PC-3 (cell line): ENCODE results near the gene LTB4R.

Experiments used
- EZH2 ChIP-seq: fragments of 300-600 bp; sonication (generic); IDR thresholded peaks from one replicate; pipeline ENCODE4 v1.6.1; 2017; ENCODE audit warnings: antibody characterized with exemption, mild to moderate bottlenecking, low read length; ENCODE audit not compliant: unreplicated experiment
- EZH2phosphoT487 ChIP-seq: fragments of 300-600 bp; sonication (generic); IDR thresholded peaks from 2 replicates; pipeline ENCODE4 v1.6.1; 2018; ENCODE audit warnings: mild to moderate bottlenecking, antibody characterized with exemption, low read length, borderline replicate concordance
- TF ChIP-seq, protein P1 (sequence below): fragments of 300-600 bp; sonication (generic); conservative IDR thresholded peaks from 2 replicates; pipeline ENCODE4 v1.5.1; 2017; ENCODE audit warnings: antibody characterized with exemption, low read depth, mild to moderate bottlenecking, low read length

DNA sequence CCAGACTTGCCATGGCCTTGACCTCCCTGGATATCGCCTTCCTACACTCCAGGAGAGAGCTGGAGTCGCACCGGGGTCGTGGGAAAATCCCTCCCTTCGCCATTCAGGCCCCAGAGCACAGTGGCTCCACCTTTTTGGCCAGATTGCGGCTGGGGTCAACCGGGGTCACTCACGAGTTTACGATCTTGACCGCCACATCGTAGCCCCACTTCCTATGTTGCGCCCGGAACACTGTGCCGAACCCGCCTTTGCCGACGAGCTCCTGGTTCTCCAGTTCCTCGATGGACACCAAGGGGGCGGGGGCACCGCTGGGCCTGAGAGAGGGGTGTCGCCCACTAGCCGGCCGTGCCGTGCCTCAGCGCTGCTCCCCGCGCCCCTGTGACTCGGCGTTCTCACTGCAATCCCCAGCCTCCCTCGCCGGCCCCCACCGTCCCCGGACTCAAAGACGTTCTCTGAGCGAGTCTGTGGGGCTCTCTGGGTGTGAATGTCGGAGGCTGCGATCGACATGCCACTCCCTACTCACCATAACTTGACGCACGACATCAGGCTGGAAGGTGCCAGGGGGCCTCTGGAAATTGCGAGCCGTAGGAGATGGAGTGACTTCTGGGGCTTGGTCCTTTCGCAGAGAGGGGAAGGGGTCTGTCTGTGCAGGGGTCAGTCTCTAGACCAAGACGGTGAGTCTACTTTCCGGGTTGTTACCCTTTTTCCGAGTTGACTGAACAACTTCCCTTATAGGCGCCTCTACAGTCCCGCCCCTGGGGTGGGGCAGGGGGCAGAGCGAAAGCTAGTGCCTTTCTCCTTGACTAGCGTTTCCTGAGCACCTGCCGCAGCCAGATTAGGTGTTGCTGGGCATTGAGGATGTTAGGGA lies 28.2 kb downstream of the LTB4R start, which contains the start of gene RIPK3:
- TF ChIP-seq, protein P1, sequence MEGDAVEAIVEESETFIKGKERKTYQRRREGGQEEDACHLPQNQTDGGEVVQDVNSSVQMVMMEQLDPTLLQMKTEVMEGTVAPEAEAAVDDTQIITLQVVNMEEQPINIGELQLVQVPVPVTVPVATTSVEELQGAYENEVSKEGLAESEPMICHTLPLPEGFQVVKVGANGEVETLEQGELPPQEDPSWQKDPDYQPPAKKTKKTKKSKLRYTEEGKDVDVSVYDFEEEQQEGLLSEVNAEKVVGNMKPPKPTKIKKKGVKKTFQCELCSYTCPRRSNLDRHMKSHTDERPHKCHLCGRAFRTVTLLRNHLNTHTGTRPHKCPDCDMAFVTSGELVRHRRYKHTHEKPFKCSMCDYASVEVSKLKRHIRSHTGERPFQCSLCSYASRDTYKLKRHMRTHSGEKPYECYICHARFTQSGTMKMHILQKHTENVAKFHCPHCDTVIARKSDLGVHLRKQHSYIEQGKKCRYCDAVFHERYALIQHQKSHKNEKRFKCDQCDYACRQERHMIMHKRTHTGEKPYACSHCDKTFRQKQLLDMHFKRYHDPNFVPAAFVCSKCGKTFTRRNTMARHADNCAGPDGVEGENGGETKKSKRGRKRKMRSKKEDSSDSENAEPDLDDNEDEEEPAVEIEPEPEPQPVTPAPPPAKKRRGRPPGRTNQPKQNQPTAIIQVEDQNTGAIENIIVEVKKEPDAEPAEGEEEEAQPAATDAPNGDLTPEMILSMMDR = no peak
- no peak for TF ChIP-seq EZH2
- TF ChIP-seq EZH2phosphoT487 = no peak
